ENCODE measurements around the gene RBX1. TPM values are rescaled to one million over a fixed set of nuclear protein-coding genes. Genes with fewer than 3 reads are reported as not detected.

The RBX1 gene
- total RNA-seq, 2 donors from 2014 or later: 31.8 to 32.7 TPM

- Histone ChIP-seq H3K36me3 (no peaks in the 10 kb centered on the region), H3K4me3 (no peak overlapping the region), H3K4me1 (ENCODE audit: control insufficient read depth in 1 of 2, low read depth in 2 of 2) (no peaks in the 10 kb centered on the region), H3K9me3 (no peaks in the 10 kb centered on the region), H3K27me3 (replicated peaks; ENCODE audit: insufficient read depth) (no peaks in the 10 kb centered on the region), H3K27ac (no peak overlapping the region)
- DNase-seq (ENCODE audit: low spot score) (no peak), ATAC-seq (ENCODE audit: insufficient number of reproducible peaks, low FRiP score, low read depth) (no peak)
- no peak for TF ChIP-seq CTCF (IDR thresholded peaks at IDR 0.05)
Measured at GRCh38 chr22:40979198-40979597, 28.0 kb downstream of the RBX1 start.

GRCh38 chr22:40979871-40980270 is 28.7 kb downstream of the RBX1 start:
- no peak for TF ChIP-seq CTCF (IDR thresholded peaks at IDR 0.05)
- Histone ChIP-seq H3K4me3 (no peak overlapping the region), H3K9me3 (no peaks in the 10 kb centered on the region), H3K36me3 (no peaks in the 10 kb centered on the region), H3K4me1 (ENCODE audit: control insufficient read depth in 1 of 2, low read depth in 2 of 2) (no peaks in the 10 kb centered on the region), H3K27me3 (replicated peaks; ENCODE audit: insufficient read depth) (no peaks in the 10 kb centered on the region), H3K27ac (no peak overlapping the region)
- ATAC-seq (ENCODE audit: insufficient number of reproducible peaks, low FRiP score, low read depth) (no peak), DNase-seq (ENCODE audit: low spot score) (no peak)

GRCh38 chr22:40982482-40983385 is 31.6 kb downstream of the RBX1 start:
- DNase-seq (ENCODE audit: low spot score): no peak
- ATAC-seq (ENCODE audit: insufficient number of reproducible peaks, low FRiP score, low read depth): no peak
- Histone ChIP-seq H3K36me3 (no peaks in the 10 kb centered on the region), H3K9me3 (no peaks in the 10 kb centered on the region), H3K4me3 (no peak overlapping the region), H3K4me1 (ENCODE audit: control insufficient read depth in 1 of 2, low read depth in 2 of 2) (no peaks in the 10 kb centered on the region), H3K27me3 (replicated peaks; ENCODE audit: insufficient read depth) (no peaks in the 10 kb centered on the region), H3K27ac (no peak overlapping the region)
- TF ChIP-seq CTCF (IDR thresholded peaks at IDR 0.05): no peak

- no peaks in the 10 kb centered on the region for H3K36me3 ChIP-seq
- no peak for ATAC-seq (ENCODE audit: insufficient number of reproducible peaks, low FRiP score, low read depth)
- no peak overlapping the region for H3K27ac ChIP-seq
- no peak overlapping the region for H3K4me3 ChIP-seq
- no peak for DNase-seq (ENCODE audit: low spot score)
- no peaks in the 10 kb centered on the region for H3K27me3 ChIP-seq (replicated peaks; ENCODE audit: insufficient read depth)
- H3K9me3 ChIP-seq: no peaks in the 10 kb centered on the region
- no peak for TF ChIP-seq CTCF (IDR thresholded peaks at IDR 0.05)
- no peaks in the 10 kb centered on the region for H3K4me1 ChIP-seq (ENCODE audit: control insufficient read depth in 1 of 2, low read depth in 2 of 2)
Measured at GRCh38 chr22:40991298-40991697, 40.1 kb downstream of the RBX1 start.

GRCh38 chr22:40995821-40996220 is 44.6 kb downstream of the RBX1 start:
- no peak overlapping the region for H3K4me3 ChIP-seq
- H3K27ac ChIP-seq: no peak overlapping the region
- DNase-seq (ENCODE audit: low spot score) (no peak), ATAC-seq (ENCODE audit: insufficient number of reproducible peaks, low FRiP score, low read depth) (no peak)
- H3K27me3 ChIP-seq (replicated peaks; ENCODE audit: insufficient read depth): no peaks in the 10 kb centered on the region
- no peaks in the 10 kb centered on the region for H3K9me3 ChIP-seq
- H3K36me3 ChIP-seq: no peaks in the 10 kb centered on the region
- TF ChIP-seq CTCF (IDR thresholded peaks at IDR 0.05): no peak
- H3K4me1 ChIP-seq (ENCODE audit: control insufficient read depth in 1 of 2, low read depth in 2 of 2): no peaks in the 10 kb centered on the region

All from thoracic aorta (tissue), 2 donors.